ENCODE results near the gene CYBA.

The CYBA gene

DNA sequence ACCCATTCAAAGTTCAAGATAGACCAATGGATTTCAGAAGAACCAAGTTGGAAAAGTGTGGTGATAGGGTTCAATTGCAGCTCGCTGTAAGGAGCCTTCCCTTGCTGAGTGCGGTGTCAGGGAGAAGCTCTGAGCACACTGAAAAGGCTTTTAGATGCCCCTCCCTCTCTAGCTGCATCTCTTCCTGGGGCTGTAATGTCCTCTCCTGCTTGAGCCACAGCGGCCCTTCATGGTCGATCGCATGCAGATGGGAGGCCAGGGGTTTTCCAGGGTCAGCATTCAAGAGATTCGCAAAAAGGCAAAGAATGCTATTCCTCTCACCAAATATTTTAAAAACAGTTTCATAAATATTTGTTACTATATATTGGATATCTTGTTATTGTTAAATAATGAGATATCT lies 56.9 kb downstream of the CYBA start:
- no peak for DNase-seq (ENCODE audit: low spot score)

DNA sequence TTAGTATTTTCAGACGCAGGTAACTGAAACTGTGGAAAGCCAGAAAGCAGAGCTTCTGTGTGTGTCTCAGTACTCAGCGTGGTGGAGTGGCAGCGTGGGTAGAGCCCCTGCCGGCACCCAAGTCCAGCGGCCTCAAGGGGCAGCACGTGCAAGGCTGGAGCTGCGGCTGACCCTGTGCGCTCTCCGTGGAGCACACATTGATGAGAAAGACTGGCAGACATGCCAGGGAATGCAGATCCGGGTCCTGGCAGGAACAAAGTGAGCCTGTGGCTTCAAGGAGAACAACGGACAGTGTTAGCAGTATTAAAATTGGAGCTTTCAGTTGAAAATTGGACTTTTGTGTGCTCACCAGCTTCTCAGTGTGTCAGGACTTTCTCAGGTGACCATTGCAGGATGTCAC lies 57.4 kb downstream of the CYBA start:
- DNase-seq (ENCODE audit: low spot score) = peak; percentile 14
